Kidney epithelial cell (primary cell): ENCODE measurements around the gene CHTOP. TPM values are rescaled to one million over a fixed set of nuclear protein-coding genes. Genes with fewer than 3 reads are reported as not detected.

ENCODE experiments used
- DNase-seq: peaks from one replicate; pipeline ENCODE4 v3.0.0-alpha.2; 2010; ENCODE audit warnings: low read depth
- H3K27me3 ChIP-seq: 2 replicates; pipeline ENCODE4 v1.6.0; 2011; ENCODE audit warnings: low read length; ENCODE audit not compliant: control insufficient read depth, insufficient read depth
- H3K36me3 ChIP-seq: 2 replicates; pipeline ENCODE4 v1.5.1; 2011; ENCODE audit warnings: low read length; ENCODE audit not compliant: control insufficient read depth, insufficient read depth
- H3K4me3 ChIP-seq: 2 replicates; pipeline ENCODE4 v1.5.1; 2011; ENCODE audit warnings: low read depth, mild to moderate bottlenecking, control low read depth, low read length
- total RNA-seq: library from RNA; depleted of rRNA; stranded (reverse); fragments of >200 nt; gene quantifications from 2 replicates; pipeline ENCODE4 v1.2.3, GENCODE V29; 2015
- TF ChIP-seq, protein P1 (sequence below): IDR thresholded peaks from 2 replicates; pipeline ENCODE4 v1.5.1; 2011; ENCODE audit warnings: mild to moderate bottlenecking, moderate library complexity, low read length, control low read depth, inconsistent platforms; ENCODE audit not compliant: insufficient read depth, poor library complexity, severe bottlenecking

CHTOP gene
- total RNA-seq, 1 donor from 2014 or later, result 58.1 TPM

DNA sequence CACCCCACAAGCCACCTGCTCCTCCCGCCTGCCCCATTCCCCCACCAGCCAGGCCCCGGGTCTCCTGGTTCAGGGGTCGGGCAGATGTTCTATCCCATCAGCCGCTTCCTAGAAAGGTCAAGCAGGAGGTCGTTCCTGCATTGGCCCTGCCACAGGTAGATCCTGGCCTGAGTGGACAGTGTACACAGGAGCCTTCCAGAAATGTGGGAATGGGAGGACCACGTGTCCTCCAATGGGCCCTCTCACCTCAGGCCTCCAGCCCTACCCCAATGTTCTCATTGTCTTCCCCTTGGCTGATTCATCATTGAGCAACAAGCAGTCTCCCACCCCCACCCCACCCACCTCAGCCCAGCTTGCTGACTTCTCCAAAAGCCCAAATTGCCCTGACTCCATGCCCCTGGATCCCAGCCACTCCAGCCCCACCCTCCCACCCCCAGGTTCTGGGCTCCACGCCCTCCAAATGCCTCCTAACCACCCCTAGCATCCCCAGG lies 23.0 kb upstream of the CHTOP start:
- Histone ChIP-seq H3K4me3 (peak overlapping the region; percentile 87), H3K36me3 (peaks cover 3% of the 10 kb centered on the region), H3K27me3 (no peaks in the 10 kb centered on the region)
- TF ChIP-seq, protein P1, sequence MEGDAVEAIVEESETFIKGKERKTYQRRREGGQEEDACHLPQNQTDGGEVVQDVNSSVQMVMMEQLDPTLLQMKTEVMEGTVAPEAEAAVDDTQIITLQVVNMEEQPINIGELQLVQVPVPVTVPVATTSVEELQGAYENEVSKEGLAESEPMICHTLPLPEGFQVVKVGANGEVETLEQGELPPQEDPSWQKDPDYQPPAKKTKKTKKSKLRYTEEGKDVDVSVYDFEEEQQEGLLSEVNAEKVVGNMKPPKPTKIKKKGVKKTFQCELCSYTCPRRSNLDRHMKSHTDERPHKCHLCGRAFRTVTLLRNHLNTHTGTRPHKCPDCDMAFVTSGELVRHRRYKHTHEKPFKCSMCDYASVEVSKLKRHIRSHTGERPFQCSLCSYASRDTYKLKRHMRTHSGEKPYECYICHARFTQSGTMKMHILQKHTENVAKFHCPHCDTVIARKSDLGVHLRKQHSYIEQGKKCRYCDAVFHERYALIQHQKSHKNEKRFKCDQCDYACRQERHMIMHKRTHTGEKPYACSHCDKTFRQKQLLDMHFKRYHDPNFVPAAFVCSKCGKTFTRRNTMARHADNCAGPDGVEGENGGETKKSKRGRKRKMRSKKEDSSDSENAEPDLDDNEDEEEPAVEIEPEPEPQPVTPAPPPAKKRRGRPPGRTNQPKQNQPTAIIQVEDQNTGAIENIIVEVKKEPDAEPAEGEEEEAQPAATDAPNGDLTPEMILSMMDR, result no peak
- DNase-seq, result no peak

- Histone ChIP-seq H3K4me3 (peak overlapping the region; percentile 87), H3K36me3 (peaks cover 3% of the 10 kb centered on the region), H3K27me3 (no peaks in the 10 kb centered on the region)
- TF ChIP-seq, protein P1, result no peak
- DNase-seq, result no peak
These were observed 22.5 kb upstream of the CHTOP start for GRCh38 chr1:153611356-153611755.

DNA sequence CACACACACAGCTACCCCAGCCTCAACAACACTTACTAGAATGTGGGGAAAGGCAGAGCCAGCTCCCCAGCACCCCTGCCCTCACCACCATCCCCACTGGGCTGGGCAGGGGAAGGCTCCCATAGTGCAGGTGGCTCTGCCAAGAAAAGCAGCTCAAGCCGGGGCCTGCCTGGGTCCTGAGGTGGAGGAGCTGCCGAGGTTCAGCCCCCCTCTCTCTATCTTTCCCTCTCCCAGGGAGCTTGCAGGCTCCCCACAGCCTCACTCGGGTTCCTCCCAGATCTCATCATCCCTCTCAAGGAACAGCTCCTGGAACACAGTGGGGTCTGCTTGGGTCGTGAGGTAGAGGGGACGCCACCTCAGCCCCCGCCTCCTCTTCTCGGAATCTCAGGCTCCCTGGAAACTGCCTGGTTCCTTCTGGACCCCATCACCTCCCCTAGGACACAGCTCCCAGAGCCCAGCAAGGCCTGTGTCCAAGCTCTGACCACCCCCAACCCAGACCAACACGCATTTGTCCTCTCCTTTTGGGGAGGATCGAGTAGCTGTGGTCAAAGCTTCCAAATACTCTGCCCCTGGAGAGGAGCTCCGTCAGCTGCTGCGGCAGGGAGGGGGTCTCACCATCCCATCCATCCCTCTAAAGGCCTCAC lies 21.6 kb upstream of the CHTOP start:
- Histone ChIP-seq H3K36me3 (peaks cover 1% of the 10 kb centered on the region), H3K4me3 (peak overlapping the region; percentile 87), H3K27me3 (no peaks in the 10 kb centered on the region)
- no peak for DNase-seq
- TF ChIP-seq, protein P1, result no peak

DNA sequence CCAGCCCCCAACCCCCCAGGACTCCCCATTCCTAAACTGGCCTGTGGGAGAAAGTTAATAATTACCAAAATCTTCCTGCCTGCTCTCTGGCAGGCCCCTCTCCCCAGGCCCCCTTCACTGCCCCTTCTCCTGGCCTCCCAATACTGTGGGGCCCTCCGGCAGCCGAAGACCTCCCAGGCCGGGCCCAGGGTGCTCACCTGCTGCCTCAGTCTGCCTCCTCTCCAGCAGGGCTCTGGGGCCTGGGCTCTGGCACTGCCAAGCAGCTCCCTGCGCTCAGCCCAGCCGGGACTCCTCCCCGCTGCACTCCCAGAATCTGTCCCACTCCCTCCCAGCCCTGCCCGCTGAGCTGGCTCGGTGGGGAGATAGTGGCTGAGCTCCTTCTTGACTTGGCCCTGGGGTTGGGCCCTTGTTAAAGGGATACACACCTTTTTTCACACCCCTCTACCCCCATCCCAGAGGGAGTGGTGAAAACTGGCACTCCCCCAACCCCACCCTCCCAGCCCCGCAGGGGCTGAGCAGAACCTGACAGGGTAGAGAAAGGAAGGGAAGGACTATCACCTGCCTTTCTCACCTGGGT lies 21.0 kb upstream of the CHTOP start, which contains the start of gene S100A16:
Gene S100A16 (minus strand): TSS at position 383 of the 577 bp plus-strand sequence. CDS start 4,986 bp downstream, outside the sequence.
- TF ChIP-seq, protein P1, result no peak
- H3K36me3 ChIP-seq, result no peaks in the 10 kb centered on the region
- H3K27me3 ChIP-seq, result no peaks in the 10 kb centered on the region
- peak within 1 kb of the TSS; percentile 87 for H3K4me3 ChIP-seq
- DNase-seq, result no peak

- no peaks in the 10 kb centered on the region for H3K27me3 ChIP-seq
- no peak for DNase-seq
- TF ChIP-seq, protein P1, result no peak
- peak overlapping the region; percentile 87 for H3K4me3 ChIP-seq
- H3K36me3 ChIP-seq, result no peaks in the 10 kb centered on the region
These were observed 20.5 kb upstream of the CHTOP start for GRCh38 chr1:153613406-153613805.
